Measurements from ENCODE around the gene NR4A1. TPM values are rescaled to one million over a fixed set of nuclear protein-coding genes. Genes with fewer than 3 reads are reported as not detected.

The NR4A1 gene
- total and polyA plus RNA-seq, 9 of the 15 experiments (the other 6 are each of a cell fraction or from before 2014, with no cell fraction given) = 0.07 to 4.7 (median 1.9) TPM; not detected in 1

DNA sequence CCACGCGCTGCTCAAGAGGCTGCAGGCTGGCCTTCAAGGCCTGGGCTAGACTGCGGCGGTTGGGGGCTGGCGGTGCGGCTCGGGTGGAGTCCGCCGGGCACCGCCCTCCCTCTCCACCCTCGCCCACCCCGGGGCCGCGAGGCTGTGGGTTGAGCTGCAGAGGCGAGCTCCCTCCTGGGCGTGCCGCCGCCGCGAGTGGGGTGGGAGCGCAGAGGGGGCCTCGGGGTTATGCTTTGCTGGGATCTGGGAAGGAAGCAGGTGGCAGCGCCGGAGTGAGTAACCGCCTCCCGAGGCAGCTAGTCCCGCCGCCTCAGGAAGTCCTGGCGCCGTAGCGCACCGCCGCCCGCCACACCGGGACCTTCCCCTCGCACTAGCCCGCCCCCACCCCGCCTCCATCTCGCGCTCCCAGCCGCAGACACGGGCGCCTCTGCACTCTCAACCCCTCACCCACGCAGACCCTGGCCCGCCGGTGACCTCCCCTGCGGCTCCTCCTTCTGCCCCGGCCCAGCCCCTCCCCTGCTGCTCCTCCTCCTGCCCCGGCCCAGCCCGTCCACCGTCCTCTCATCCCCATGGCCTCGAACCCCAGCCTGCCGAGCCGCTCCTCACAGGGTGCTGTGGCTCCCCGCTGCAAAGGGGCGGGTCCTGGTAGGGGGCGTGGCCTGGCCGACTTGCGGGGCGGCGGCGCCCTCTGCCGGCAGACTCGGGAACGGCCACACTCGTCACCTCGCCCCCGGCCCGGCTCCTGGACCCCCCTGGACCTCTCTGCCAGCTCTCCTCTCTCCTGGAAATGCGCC is 27.9 kb upstream of the NR4A1 start (continued):
- TF ChIP-seq ZNF695 (CRISPR knock-in tag; IDR thresholded peaks at IDR 0.05) (no peak), ZBTB7A (IDR thresholded peaks at IDR 0.05; ENCODE audit: borderline replicate concordance, control insufficient read depth, low read depth, low read length) (peak; percentile 95), ZNF263 (CRISPR knock-in tag; IDR thresholded peaks at IDR 0.05; ENCODE audit: borderline replicate concordance) (0 out of 2 replicates have a peak, but pooled peaks have one; percentile 20), RFX7 (CRISPR knock-in tag; IDR thresholded peaks at IDR 0.05) (no peak), PPARD (CRISPR knock-in tag; IDR thresholded peaks at IDR 0.05) (no peak), L3MBTL2 (IDR thresholded peaks at IDR 0.05) (peak; percentile 63), PTRF (tag; IDR thresholded peaks at IDR 0.05) (no peak), MTA3 (IDR thresholded peaks at IDR 0.05; ENCODE audit: borderline replicate concordance) (0 out of 2 replicates have a peak, but pooled peaks have one; percentile 56), GABPA (tag; conservative IDR thresholded peaks at IDR 0.05; ENCODE audit: low read depth) (no peak), RBM25 (IDR thresholded peaks at IDR 0.05; ENCODE audit: low read depth, low read length, severe bottlenecking) (peak; percentile 51), CXXC5 (CRISPR knock-in tag; IDR thresholded peaks at IDR 0.05) (no peak; the same call in 1 of the 2 replicates), ZNF354B (CRISPR knock-in tag; IDR thresholded peaks at IDR 0.05) (no peak), FOXA1 (IDR thresholded peaks at IDR 0.05; ENCODE audit: borderline replicate concordance) (no peak)
- TF ChIP-seq, protein P1, sequence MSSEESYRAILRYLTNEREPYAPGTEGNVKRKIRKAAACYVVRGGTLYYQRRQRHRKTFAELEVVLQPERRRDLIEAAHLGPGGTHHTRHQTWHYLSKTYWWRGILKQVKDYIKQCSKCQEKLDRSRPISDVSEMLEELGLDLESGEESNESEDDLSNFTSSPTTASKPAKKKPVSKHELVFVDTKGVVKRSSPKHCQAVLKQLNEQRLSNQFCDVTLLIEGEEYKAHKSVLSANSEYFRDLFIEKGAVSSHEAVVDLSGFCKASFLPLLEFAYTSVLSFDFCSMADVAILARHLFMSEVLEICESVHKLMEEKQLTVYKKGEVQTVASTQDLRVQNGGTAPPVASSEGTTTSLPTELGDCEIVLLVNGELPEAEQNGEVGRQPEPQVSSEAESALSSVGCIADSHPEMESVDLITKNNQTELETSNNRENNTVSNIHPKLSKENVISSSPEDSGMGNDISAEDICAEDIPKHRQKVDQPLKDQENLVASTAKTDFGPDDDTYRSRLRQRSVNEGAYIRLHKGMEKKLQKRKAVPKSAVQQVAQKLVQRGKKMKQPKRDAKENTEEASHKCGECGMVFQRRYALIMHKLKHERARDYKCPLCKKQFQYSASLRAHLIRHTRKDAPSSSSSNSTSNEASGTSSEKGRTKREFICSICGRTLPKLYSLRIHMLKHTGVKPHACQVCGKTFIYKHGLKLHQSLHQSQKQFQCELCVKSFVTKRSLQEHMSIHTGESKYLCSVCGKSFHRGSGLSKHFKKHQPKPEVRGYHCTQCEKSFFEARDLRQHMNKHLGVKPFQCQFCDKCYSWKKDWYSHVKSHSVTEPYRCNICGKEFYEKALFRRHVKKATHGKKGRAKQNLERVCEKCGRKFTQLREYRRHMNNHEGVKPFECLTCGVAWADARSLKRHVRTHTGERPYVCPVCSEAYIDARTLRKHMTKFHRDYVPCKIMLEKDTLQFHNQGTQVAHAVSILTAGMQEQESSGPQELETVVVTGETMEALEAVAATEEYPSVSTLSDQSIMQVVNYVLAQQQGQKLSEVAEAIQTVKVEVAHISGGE (CRISPR knock-in tag; IDR thresholded peaks at IDR 0.05) = no peak
- TF ChIP-seq, protein P2, sequence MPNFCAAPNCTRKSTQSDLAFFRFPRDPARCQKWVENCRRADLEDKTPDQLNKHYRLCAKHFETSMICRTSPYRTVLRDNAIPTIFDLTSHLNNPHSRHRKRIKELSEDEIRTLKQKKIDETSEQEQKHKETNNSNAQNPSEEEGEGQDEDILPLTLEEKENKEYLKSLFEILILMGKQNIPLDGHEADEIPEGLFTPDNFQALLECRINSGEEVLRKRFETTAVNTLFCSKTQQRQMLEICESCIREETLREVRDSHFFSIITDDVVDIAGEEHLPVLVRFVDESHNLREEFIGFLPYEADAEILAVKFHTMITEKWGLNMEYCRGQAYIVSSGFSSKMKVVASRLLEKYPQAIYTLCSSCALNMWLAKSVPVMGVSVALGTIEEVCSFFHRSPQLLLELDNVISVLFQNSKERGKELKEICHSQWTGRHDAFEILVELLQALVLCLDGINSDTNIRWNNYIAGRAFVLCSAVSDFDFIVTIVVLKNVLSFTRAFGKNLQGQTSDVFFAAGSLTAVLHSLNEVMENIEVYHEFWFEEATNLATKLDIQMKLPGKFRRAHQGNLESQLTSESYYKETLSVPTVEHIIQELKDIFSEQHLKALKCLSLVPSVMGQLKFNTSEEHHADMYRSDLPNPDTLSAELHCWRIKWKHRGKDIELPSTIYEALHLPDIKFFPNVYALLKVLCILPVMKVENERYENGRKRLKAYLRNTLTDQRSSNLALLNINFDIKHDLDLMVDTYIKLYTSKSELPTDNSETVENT (CRISPR knock-in tag; IDR thresholded peaks at IDR 0.05) = peak; percentile 22; the same call in 1 of the 2 replicates
- TF ChIP-seq, protein P3, sequence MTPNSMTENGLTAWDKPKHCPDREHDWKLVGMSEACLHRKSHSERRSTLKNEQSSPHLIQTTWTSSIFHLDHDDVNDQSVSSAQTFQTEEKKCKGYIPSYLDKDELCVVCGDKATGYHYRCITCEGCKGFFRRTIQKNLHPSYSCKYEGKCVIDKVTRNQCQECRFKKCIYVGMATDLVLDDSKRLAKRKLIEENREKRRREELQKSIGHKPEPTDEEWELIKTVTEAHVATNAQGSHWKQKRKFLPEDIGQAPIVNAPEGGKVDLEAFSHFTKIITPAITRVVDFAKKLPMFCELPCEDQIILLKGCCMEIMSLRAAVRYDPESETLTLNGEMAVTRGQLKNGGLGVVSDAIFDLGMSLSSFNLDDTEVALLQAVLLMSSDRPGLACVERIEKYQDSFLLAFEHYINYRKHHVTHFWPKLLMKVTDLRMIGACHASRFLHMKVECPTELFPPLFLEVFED (CRISPR knock-in tag; conservative IDR thresholded peaks at IDR 0.05) = peak; percentile 81; the same call in 1 of the 2 replicates
- TF ChIP-seq, protein P4, sequence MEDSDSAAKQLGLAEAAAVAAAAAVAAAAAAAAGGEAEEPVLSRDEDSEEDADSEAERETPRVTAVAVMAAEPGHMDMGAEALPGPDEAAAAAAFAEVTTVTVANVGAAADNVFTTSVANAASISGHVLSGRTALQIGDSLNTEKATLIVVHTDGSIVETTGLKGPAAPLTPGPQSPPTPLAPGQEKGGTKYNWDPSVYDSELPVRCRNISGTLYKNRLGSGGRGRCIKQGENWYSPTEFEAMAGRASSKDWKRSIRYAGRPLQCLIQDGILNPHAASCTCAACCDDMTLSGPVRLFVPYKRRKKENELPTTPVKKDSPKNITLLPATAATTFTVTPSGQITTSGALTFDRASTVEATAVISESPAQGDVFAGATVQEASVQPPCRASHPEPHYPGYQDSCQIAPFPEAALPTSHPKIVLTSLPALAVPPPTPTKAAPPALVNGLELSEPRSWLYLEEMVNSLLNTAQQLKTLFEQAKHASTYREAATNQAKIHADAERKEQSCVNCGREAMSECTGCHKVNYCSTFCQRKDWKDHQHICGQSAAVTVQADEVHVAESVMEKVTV (CRISPR knock-in tag; IDR thresholded peaks at IDR 0.05) = peak; percentile 89

Data from K562 (cell line).